ENCODE data around the gene CNOT9.

Gene CNOT9

GRCh38 chr2:218578272-218578877, 9.7 kb downstream of the CNOT9 start:
- no peak for DNase-seq (ENCODE audit: low spot score)

GRCh38 chr2:218582076-218582475, 13.4 kb downstream of the CNOT9 start:
- no peak for DNase-seq (ENCODE audit: low spot score)

- DNase-seq (ENCODE audit: low spot score) = no peak
Observed at GRCh38 chr2:218583983-218584850, 15.6 kb downstream of the CNOT9 start.

- DNase-seq (ENCODE audit: low spot score) = no peak
Observed at GRCh38 chr2:218585541-218585940, 16.9 kb downstream of the CNOT9 start.

GRCh38 chr2:218605432-218605831, 36.8 kb downstream of the CNOT9 start:
- DNase-seq (ENCODE audit: low spot score) = no peak

GRCh38 chr2:218607436-218608115, 38.9 kb downstream of the CNOT9 start, which contains the start of gene PLCD4:
Gene PLCD4, plus strand, starts transcription at chr2:218607899. Its CDS starts 7,841 bp downstream, at chr2:218615740.
- peak; percentile 63 for DNase-seq (ENCODE audit: low spot score)

GRCh38 chr2:218615868-218616315, 47.3 kb downstream of the CNOT9 start:
- DNase-seq (ENCODE audit: low spot score) = no peak

- no peak for DNase-seq (ENCODE audit: low spot score)
Observed at GRCh38 chr2:218618102-218618860, 49.6 kb downstream of the CNOT9 start.

- no peak for DNase-seq (ENCODE audit: low spot score)
Observed at GRCh38 chr2:218621007-218621406, 52.4 kb downstream of the CNOT9 start.

- DNase-seq (ENCODE audit: low spot score) = no peak
Observed at GRCh38 chr2:218622606-218623365, 54.1 kb downstream of the CNOT9 start.

- DNase-seq (ENCODE audit: low spot score) = no peak
Observed at GRCh38 chr2:218623366-218623705, 54.7 kb downstream of the CNOT9 start.

GRCh38 chr2:218626369-218626768, 57.7 kb downstream of the CNOT9 start:
- DNase-seq (ENCODE audit: low spot score) = no peak

GRCh38 chr2:218627939-218628338, 59.3 kb downstream of the CNOT9 start:
- DNase-seq (ENCODE audit: low spot score) = no peak

- DNase-seq (ENCODE audit: low spot score) = no peak
Observed at GRCh38 chr2:218631837-218632236, 63.2 kb downstream of the CNOT9 start.

- DNase-seq (ENCODE audit: low spot score) = no peak
Observed at GRCh38 chr2:218635719-218636118, 67.1 kb downstream of the CNOT9 start.

GRCh38 chr2:218638372-218638771, 69.7 kb downstream of the CNOT9 start:
- no peak for DNase-seq (ENCODE audit: low spot score)

- DNase-seq (ENCODE audit: low spot score) = no peak
Observed at GRCh38 chr2:218642121-218642656, 73.5 kb downstream of the CNOT9 start.

- no peak for DNase-seq (ENCODE audit: low spot score)
Observed at GRCh38 chr2:218642786-218643185, 74.1 kb downstream of the CNOT9 start.

- no peak for DNase-seq (ENCODE audit: low spot score)
Observed at GRCh38 chr2:218643751-218644310, 75.2 kb downstream of the CNOT9 start.

- no peak for DNase-seq (ENCODE audit: low spot score)
Observed at GRCh38 chr2:218644721-218645120, 76.1 kb downstream of the CNOT9 start.

GRCh38 chr2:218645126-218645525, 76.5 kb downstream of the CNOT9 start:
- no peak for DNase-seq (ENCODE audit: low spot score)

All from ecto neural progenitor cell (in vitro differentiated cells).